CD4-positive, alpha-beta T cell (primary cell): ENCODE measurements around the gene MED20. TPM values are rescaled to one million over a fixed set of nuclear protein-coding genes. Genes with fewer than 3 reads are reported as not detected.
A peak's percentile ranks its signal among the peaks of the same experiment; 100 is the strongest.

Source experiments
- ATAC-seq: fragments of 200-7000 bp; cut with Tn5 transposase; one replicate; pipeline ENCODE4 v1.10.0; 2022; ENCODE audit warnings: mild to moderate bottlenecking; ENCODE audit not compliant: poor library complexity
- CTCF ChIA-PET: fragments of 350-600 bp; sonication (Branson Sonifier 250); formaldehyde crosslinking; loops from one replicate; lab custom pipeline; 2021; ENCODE audit warnings: antibody characterized with exemption, inconsistent platforms; lab: Charles Lee
- POLR2A ChIA-PET: fragments of 350-600 bp; sonication (Branson Sonifier 250); formaldehyde crosslinking; loops from one replicate; lab custom pipeline; 2021; ENCODE audit warnings: antibody characterized with exemption, inconsistent platforms; lab: Charles Lee
- DNase-seq, 14 experiments: peaks; one replicate each; pipeline ENCODE4 v3.0.0-alpha.2; 2013 to 2020; ENCODE audit warnings: mixed read lengths in 2 of 14
- H3K27ac ChIP-seq, 2 donors: one replicate each; pipeline versions ENCODE4 v1.5.1 to v1.7.0; 2013; ENCODE audit warnings: low read length in 2 of 2, low read depth in 1 of 2, mild to moderate bottlenecking in 1 of 2
- H3K27me3 ChIP-seq, 2 experiments: 1 replicate in 1 of 2; 2 replicates in 1 of 2; pipeline versions ENCODE4 v1.6.1 to v1.7.0; 2013; ENCODE audit warnings: low read length in 2 of 2, control low read depth in 1 of 2, mild to moderate bottlenecking in 1 of 2, moderate library complexity in 1 of 2; ENCODE audit not compliant: insufficient read depth in 2 of 2, control insufficient read depth in 1 of 2
- H3K36me3 ChIP-seq: one replicate; pipeline ENCODE4 v1.6.1; 2013; ENCODE audit warnings: low read length, control low read depth; ENCODE audit not compliant: insufficient read depth
- H3K4me1 ChIP-seq: one replicate; pipeline ENCODE4 v1.6.1; 2013; ENCODE audit warnings: low read length, control low read depth; ENCODE audit not compliant: insufficient read depth
- H3K4me3 ChIP-seq: one replicate; pipeline ENCODE4 v1.5.1; 2013; ENCODE audit warnings: mild to moderate bottlenecking, low read length, moderate library complexity
- H3K9me3 ChIP-seq, 2 experiments: 1 replicate in 1 of 2; 2 replicates in 1 of 2; pipeline versions ENCODE4 v1.6.1 to v1.7.0; 2013; ENCODE audit warnings: low read length in 2 of 2, mild to moderate bottlenecking in 2 of 2, control low read depth in 1 of 2, moderate library complexity in 1 of 2; ENCODE audit not compliant: control insufficient read depth in 1 of 2, insufficient read depth in 1 of 2
- H3K27ac Mint-ChIP-seq: one replicate; pipeline ENCODE4 v1.8.0; 2020; ENCODE audit warnings: mixed read lengths
- H3K27me3 Mint-ChIP-seq: one replicate; pipeline ENCODE4 v1.8.0; 2021; ENCODE audit warnings: mixed read lengths
- H3K36me3 Mint-ChIP-seq: one replicate; pipeline ENCODE4 v1.8.0; 2021; ENCODE audit warnings: low read depth, mixed read lengths
- H3K4me1 Mint-ChIP-seq: one replicate; pipeline ENCODE4 v1.8.0; 2021; ENCODE audit warnings: low read depth, mixed read lengths
- H3K4me3 Mint-ChIP-seq: one replicate; pipeline ENCODE4 v1.8.0; 2020; ENCODE audit warnings: mild to moderate bottlenecking, mixed read lengths
- H3K9me3 Mint-ChIP-seq: one replicate; pipeline ENCODE4 v1.8.0; 2020; ENCODE audit warnings: mixed read lengths
- CTCF ChIP-seq: fragments of 200-600 bp; IDR thresholded peaks from one replicate; pipeline ENCODE4 v1.8.0; 2022; ENCODE audit warnings: antibody characterized with exemption, mild to moderate bottlenecking
- intact Hi-C, 2 experiments: fragments of 100-400 bp; cut with DNase I in 1 of 2; cut with micrococcal nuclease in 1 of 2; formaldehyde crosslinking; loops; one replicate each; pipeline versions ENCODE4 v1.15.1 to v1.9.0; 2023 to 2025; cut with DNase I, micrococcal nuclease
- total RNA-seq, 174 experiments: library from RNA in 2 of 174; stranded (reverse) in 2 of 174; gene quantifications; one replicate each; pipeline ENCODE4 v1.2.3 and lab custom pipeline; 2021 to 2026

Gene MED20
- total RNA-seq, 2 experiments from 2014 or later, result 1.3 to 1.6 TPM

DNA sequence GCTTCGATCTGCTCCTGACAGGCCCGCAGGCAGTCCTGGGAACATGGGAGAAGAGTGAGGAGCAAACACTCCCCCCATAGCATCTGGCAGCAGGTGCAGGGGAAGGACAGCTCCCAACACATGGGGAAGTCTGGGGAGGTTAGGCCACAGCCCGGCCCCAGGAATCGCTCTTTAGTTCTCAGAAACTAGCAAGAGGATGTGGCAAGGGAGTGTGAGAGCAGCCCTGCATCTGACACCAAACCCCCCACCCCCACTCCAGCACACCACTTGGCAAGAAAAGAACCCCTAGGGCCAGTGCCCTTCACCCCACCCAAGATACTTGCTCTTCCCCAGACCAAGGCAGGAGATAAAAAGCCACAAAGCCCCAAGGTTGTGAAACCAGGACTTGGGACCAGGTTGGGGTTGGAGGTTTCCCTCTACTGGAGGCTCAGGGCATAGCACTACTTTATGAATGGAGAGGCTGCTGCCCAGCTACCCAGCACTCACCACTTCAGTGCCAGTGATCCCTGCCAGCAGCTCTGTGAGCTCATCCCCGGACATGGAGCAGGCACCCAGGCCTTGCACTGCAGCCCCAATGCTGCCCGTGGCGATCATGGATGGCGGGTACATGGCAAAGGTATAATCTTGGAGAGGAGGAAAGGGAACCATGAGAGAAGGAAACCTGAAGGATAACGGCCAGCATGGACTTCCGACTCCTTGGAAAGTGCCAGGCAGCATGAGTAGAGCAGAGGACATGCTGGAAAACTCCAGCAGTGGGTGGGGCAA lies 15.3 kb upstream of the MED20 start:
- Histone ChIP-seq H3K4me1 (peaks cover 73% of the 10 kb centered on the region), H3K27me3 (no peaks in the 10 kb centered on the region), H3K36me3 (peaks cover 75% of the 10 kb centered on the region), H3K27ac (peak overlapping the region; percentile 63 to 64), H3K9me3 (no peaks in the 10 kb centered on the region), H3K4me3 (peak overlapping the region; percentile 21)
- DNase-seq (peak; percentile 32 to 95 (median 54)), ATAC-seq (peak; percentile 53)
- Mint-ChIP-seq H3K4me3 (peak overlapping the region; percentile 85), H3K27me3 (no peaks in the 10 kb centered on the region), H3K36me3 (peaks cover 85% of the 10 kb centered on the region), H3K4me1 (peaks cover 75% of the 10 kb centered on the region), H3K27ac (peak overlapping the region; percentile 93), H3K9me3 (no peaks in the 10 kb centered on the region)
- CTCF ChIA-PET, result interaction anchor here (0.7 to 7.7 kb wide), 12 partner anchors 13 to 168 kb away, joined by 3 to 84 read pairs (median 4); partner anchors contain the start of genes BYSL, MED20 and TOMM6
- TF ChIP-seq CTCF, result peak; percentile 77
- POLR2A ChIA-PET, result interaction anchor here (1.0 to 9.1 kb wide), 7 partner anchors 7 to 109 kb away, joined by 3 to 168 read pairs (median 13); partner anchors contain the start of genes BYSL, MED20 and TAF8
- intact Hi-C loops, result loop anchor here (1.0 to 5.0 kb wide), 9 partner anchors 15 to 149 kb away; partner anchors contain the start of genes TOMM6 (in 2 of the 2), BYSL (in 1 of the 2), MED20 (in 1 of the 2) and USP49 (in 1 of the 2)

DNA sequence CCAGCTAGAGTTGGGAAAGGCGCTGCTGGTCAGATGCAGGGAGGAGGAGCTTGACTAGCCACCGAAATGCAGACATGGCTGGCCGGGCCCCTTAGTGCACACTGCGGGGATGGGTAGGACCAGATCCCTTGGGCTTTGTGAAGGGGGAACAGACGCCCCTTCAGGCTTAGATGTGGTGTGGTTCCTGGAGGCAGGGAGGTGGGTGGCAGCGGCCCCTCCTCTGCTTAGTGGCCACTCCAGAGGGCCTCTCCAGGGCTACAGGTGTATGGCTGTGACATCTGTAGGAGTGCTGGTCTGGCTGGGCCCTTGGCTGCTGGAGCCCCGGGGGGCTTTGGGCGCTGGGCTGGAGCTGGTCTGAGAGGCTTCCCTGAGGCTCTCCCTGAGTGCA lies 14.7 kb upstream of the MED20 start:
- no peak for TF ChIP-seq CTCF
- no peak for ATAC-seq
- Mint-ChIP-seq H3K36me3 (peaks cover 89% of the 10 kb centered on the region), H3K4me3 (peak overlapping the region; percentile 85), H3K9me3 (no peaks in the 10 kb centered on the region), H3K27ac (peak overlapping the region; percentile 93), H3K4me1 (peaks cover 73% of the 10 kb centered on the region), H3K27me3 (no peaks in the 10 kb centered on the region)
- H3K27ac ChIP-seq, result peak overlapping the region; percentile 61 to 63
- peaks cover 81% of the 10 kb centered on the region for H3K36me3 ChIP-seq
- no peaks in the 10 kb centered on the region for H3K9me3 ChIP-seq
- H3K4me3 ChIP-seq, result peak overlapping the region; percentile 21
- POLR2A ChIA-PET, result interaction anchor here (1.0 to 9.1 kb wide), 4 partner anchors 11 to 110 kb away, joined by 4 to 168 read pairs (median 9); partner anchors contain the start of genes BYSL, MED20 and TAF8
- CTCF ChIA-PET, result interaction anchor here (0.7 to 7.7 kb wide), 10 partner anchors 13 to 148 kb away, joined by 3 to 84 read pairs (median 6); partner anchors contain the start of genes BYSL, MED20 and TOMM6
- no peaks in the 10 kb centered on the region for H3K27me3 ChIP-seq
- H3K4me1 ChIP-seq, result peaks cover 69% of the 10 kb centered on the region
- intact Hi-C loops, result loop anchor here (1.0 to 5.0 kb wide), 9 partner anchors 14 to 148 kb away; partner anchors contain the start of genes TOMM6 (in 2 of the 2), BYSL (in 1 of the 2), MED20 (in 1 of the 2) and USP49 (in 1 of the 2)
- no peak for DNase-seq

GRCh38 chr6:41935193-41935574 lies 14.2 kb upstream of the MED20 start:
- TF ChIP-seq CTCF, result no peak
- Histone ChIP-seq H3K4me1 (peaks cover 65% of the 10 kb centered on the region), H3K27ac (peak overlapping the region; percentile 61 to 63), H3K27me3 (no peaks in the 10 kb centered on the region), H3K9me3 (no peaks in the 10 kb centered on the region), H3K36me3 (peaks cover 82% of the 10 kb centered on the region), H3K4me3 (no peak overlapping the region)
- peaks cover 68% of the 10 kb centered on the region for H3K4me1 Mint-ChIP-seq
- H3K36me3 Mint-ChIP-seq, result peaks cover 88% of the 10 kb centered on the region
- POLR2A ChIA-PET, result interaction anchor here (1.0 to 9.1 kb wide), 4 partner anchors 10 to 110 kb away, joined by 4 to 168 read pairs (median 9); partner anchors contain the start of genes BYSL, MED20 and TAF8
- H3K9me3 Mint-ChIP-seq, result no peaks in the 10 kb centered on the region
- peak overlapping the region; percentile 93 for H3K27ac Mint-ChIP-seq
- CTCF ChIA-PET, result interaction anchor here (0.7 to 7.7 kb wide), 7 partner anchors 12 to 148 kb away, joined by 3 to 84 read pairs (median 8); partner anchors contain the start of genes BYSL, MED20 and TOMM6
- no peak for ATAC-seq
- no peak overlapping the region for H3K4me3 Mint-ChIP-seq
- no peaks in the 10 kb centered on the region for H3K27me3 Mint-ChIP-seq
- no peak for DNase-seq
- intact Hi-C loops, result loop anchor here (5.0 kb wide), 4 partner anchors 38 to 148 kb away; partner anchors contain the start of genes TOMM6 (in 1 of the 2) and USP49 (in 1 of the 2)
